Upper lobe of left lung (tissue), 6 donors: ENCODE results near the gene STXBP6. TPM values are rescaled to one million over a fixed set of nuclear protein-coding genes. Genes with fewer than 3 reads are reported as not detected.

Experiments
- ATAC-seq, 2 donors: fragments of 200-7000 bp; cut with Tn5 transposase; one replicate each; pipeline ENCODE4 v1.9.1; 2022; ENCODE audit warnings: mild to moderate bottlenecking in 2 of 2, moderate library complexity in 2 of 2; ENCODE audit not compliant: low FRiP score in 2 of 2
- DNase-seq, 2 donors: peaks; one replicate each; pipeline ENCODE4 v3.0.0-alpha.2; 2019 to 2020
- H3K27ac ChIP-seq, 4 donors: fragments of 200-600 bp; sonication (generic); one replicate each; pipeline ENCODE4 v1.5.1; 2016 to 2019
- H3K27me3 ChIP-seq, 4 donors: fragments of 200-600 bp; sonication (generic); one replicate each; pipeline ENCODE4 v1.5.1; 2017 to 2019
- H3K36me3 ChIP-seq, 4 donors: fragments of 200-600 bp; sonication (generic); one replicate each; pipeline ENCODE4 v1.5.1; 2016 to 2019
- H3K4me1 ChIP-seq, 4 donors: fragments of 200-600 bp; sonication (generic); one replicate each; pipeline ENCODE4 v1.5.1; 2018 to 2019
- H3K4me3 ChIP-seq, 4 donors: fragments of 200-600 bp; sonication (generic); one replicate each; pipeline ENCODE4 v1.5.1; 2017 to 2019; ENCODE audit warnings: mild to moderate bottlenecking in 2 of 4, moderate library complexity in 1 of 4
- H3K9me3 ChIP-seq, 4 donors: fragments of 200-600 bp; sonication (generic); one replicate each; pipeline ENCODE4 v1.5.1; 2018 to 2019
- CTCF ChIP-seq, 6 experiments: fragments of 450-650 bp in 4 of 6; fragments of 200-600 bp in 2 of 6; sonication (generic) in 2 of 6; IDR thresholded peaks; one replicate each; pipeline ENCODE4 v1.5.1; 2016 to 2019; ENCODE audit warnings: antibody characterized with exemption in 6 of 6
- EP300 ChIP-seq, 4 donors: sonication (generic); formaldehyde crosslinking; IDR thresholded peaks; one replicate each; pipeline ENCODE4 v1.5.1; 2017; ENCODE audit warnings: antibody characterized with exemption in 4 of 4, control low read depth in 2 of 4
- POLR2A ChIP-seq, 4 donors: fragments of 450-650 bp; IDR thresholded peaks; one replicate each; pipeline ENCODE4 v1.5.1; 2016 to 2017; ENCODE audit warnings: antibody characterized with exemption in 4 of 4, mild to moderate bottlenecking in 2 of 4
- POLR2AphosphoS5 ChIP-seq, 2 donors: sonication (generic); formaldehyde crosslinking; IDR thresholded peaks; one replicate each; pipeline ENCODE4 v1.5.1; 2017; ENCODE audit warnings: antibody characterized with exemption in 2 of 2
- WGBS, 2 donors: methylation state at CpG; one replicate each; pipeline ENCODE4 v1.1.5; 2017 to 2018; 5-methylcytosine and 5-hydroxymethylcytosine counted together
- total RNA-seq, 6 donors: library from RNA; depleted of rRNA in 4 of 6; stranded (reverse); fragments of >200 nt in 4 of 6; gene quantifications; one replicate each; pipeline versions ENCODE4 v1.1.0 to v1.2.1, GENCODE V29; 2016 to 2021
- donor health status: DM: no; HTN: no; CAD: no; lungs with moderate emphysema.
- donor health status: DM: no; HTN: yes; CAD: no; lungs with severe emphysema.

STXBP6 gene
- total RNA-seq, 6 donors from 2014 or later, result 13.6 to 38.3 (median 23.7) TPM

GRCh38 chr14:24850072-24850471 lies 199.9 kb downstream of the STXBP6 start:
- no peaks in the 10 kb centered on the region for H3K27me3 ChIP-seq
- H3K4me3 ChIP-seq, result no peak overlapping the region
- no peak for TF ChIP-seq EP300 (IDR thresholded peaks at IDR 0.05)
- no peak for TF ChIP-seq POLR2AphosphoS5 (IDR thresholded peaks at IDR 0.05)
- TF ChIP-seq CTCF (IDR thresholded peaks at IDR 0.05), result no peak
- no peak for TF ChIP-seq POLR2A (IDR thresholded peaks at IDR 0.05)
- ATAC-seq, result no peak
- no peaks in the 10 kb centered on the region for H3K36me3 ChIP-seq
- H3K9me3 ChIP-seq, result no peaks in the 10 kb centered on the region
- 91 to 93% methylated on average over 2 of the region's 2 CpGs for WGBS, 2 donors
- H3K4me1 ChIP-seq, result peaks cover 0 to 15% (median 0%) of the 10 kb centered on the region in 4 donors
- DNase-seq, result no peak
- peak overlapping the region in 2 of 4 donors; percentile 6 to 23 for H3K27ac ChIP-seq

- 73 to 82% methylated on average over 2 of the region's 2 CpGs for WGBS, 2 donors
- no peak for ATAC-seq
These were observed 200.5 kb downstream of the STXBP6 start for GRCh38 chr14:24849471-24849870.

GRCh38 chr14:24848102-24848790 lies 201.7 kb downstream of the STXBP6 start:
- H3K27me3 ChIP-seq, result no peaks in the 10 kb centered on the region
- 57 to 66% methylated on average over 3 of the region's 3 CpGs for WGBS, 2 donors
- ATAC-seq (no peak), DNase-seq (no peak)
- TF ChIP-seq POLR2A (IDR thresholded peaks at IDR 0.05) (no peak), CTCF (IDR thresholded peaks at IDR 0.05) (no peak), EP300 (IDR thresholded peaks at IDR 0.05) (no peak), POLR2AphosphoS5 (IDR thresholded peaks at IDR 0.05) (no peak)
- H3K4me1 ChIP-seq, result peaks cover 0 to 15% (median 2%) of the 10 kb centered on the region in 4 donors
- peak overlapping the region in 1 of 4 donors; percentile 8 for H3K27ac ChIP-seq
- H3K36me3 ChIP-seq, result no peaks in the 10 kb centered on the region
- no peaks in the 10 kb centered on the region for H3K9me3 ChIP-seq
- no peak overlapping the region for H3K4me3 ChIP-seq

More at GRCh38 chr14:24849471-24849870, 200.5 kb downstream of the STXBP6 start:
- peaks cover 0 to 15% (median 0%) of the 10 kb centered on the region in 4 donors for H3K4me1 ChIP-seq
- no peak overlapping the region for H3K4me3 ChIP-seq
- H3K27ac ChIP-seq, result peak overlapping the region in 2 of 4 donors; percentile 23 to 42
- DNase-seq, result no peak
- no peaks in the 10 kb centered on the region for H3K9me3 ChIP-seq
- H3K36me3 ChIP-seq, result no peaks in the 10 kb centered on the region
- no peaks in the 10 kb centered on the region for H3K27me3 ChIP-seq
- TF ChIP-seq EP300 (IDR thresholded peaks at IDR 0.05) (no peak), CTCF (IDR thresholded peaks at IDR 0.05) (no peak), POLR2A (IDR thresholded peaks at IDR 0.05) (no peak), POLR2AphosphoS5 (IDR thresholded peaks at IDR 0.05) (no peak)

- Histone ChIP-seq H3K27ac (peak overlapping the region in 1 of 4 donors; percentile 8), H3K9me3 (no peaks in the 10 kb centered on the region), H3K27me3 (no peaks in the 10 kb centered on the region), H3K4me1 (peaks cover 0 to 15% (median 2%) of the 10 kb centered on the region in 4 donors), H3K4me3 (no peak overlapping the region), H3K36me3 (no peaks in the 10 kb centered on the region)
- no peak for DNase-seq
- ATAC-seq, result no peak
- TF ChIP-seq POLR2AphosphoS5 (IDR thresholded peaks at IDR 0.05) (no peak), POLR2A (IDR thresholded peaks at IDR 0.05) (no peak), EP300 (IDR thresholded peaks at IDR 0.05) (no peak)
These were observed 202.3 kb downstream of the STXBP6 start for GRCh38 chr14:24847568-24848095.

GRCh38 chr14:24846261-24846660 lies 203.7 kb downstream of the STXBP6 start:
- Histone ChIP-seq H3K36me3 (no peaks in the 10 kb centered on the region), H3K27me3 (no peaks in the 10 kb centered on the region), H3K27ac (no peak overlapping the region), H3K9me3 (no peaks in the 10 kb centered on the region), H3K4me3 (no peak overlapping the region), H3K4me1 (peaks cover 0 to 15% (median 2%) of the 10 kb centered on the region in 4 donors)
- WGBS, 2 donors, result 50 to 68% methylated on average over 3 of the region's 3 CpGs
- DNase-seq (no peak), ATAC-seq (no peak)
- TF ChIP-seq CTCF (IDR thresholded peaks at IDR 0.05) (no peak), EP300 (IDR thresholded peaks at IDR 0.05) (no peak), POLR2AphosphoS5 (IDR thresholded peaks at IDR 0.05) (no peak), POLR2A (IDR thresholded peaks at IDR 0.05) (no peak)
